Hematopoietic multipotent progenitor cell (in vitro differentiated cells): ENCODE measurements around the gene FBXW10. TPM values are rescaled to one million over a fixed set of nuclear protein-coding genes. Genes with fewer than 3 reads are reported as not detected.
A peak's percentile ranks its signal among the peaks of the same experiment; 100 is the strongest.
"Not testable (repeated sequence)": the region's sequence is repeated elsewhere in the genome, so short reads cannot be mapped to it uniquely, and the experiment has no call there.

ENCODE experiments used
- DNase-seq, 3 donors: peaks; one replicate each; pipeline ENCODE4 v3.0.0-alpha.2; 2011 to 2015; ENCODE audit warnings: low read depth in 2 of 3, low spot score in 2 of 3
- total RNA-seq: library from RNA; depleted of rRNA; stranded (reverse); fragments of >200 nt; gene quantifications from one replicate; pipeline ENCODE4 v1.2.3, GENCODE V29; 2012

Gene FBXW10
- total RNA-seq = under 0.01 TPM

GRCh38 chr17:18743699-18744421 is at the start of gene FBXW10:
TSS of gene FBXW10 (plus strand) at chr17:18744054. CDS start at chr17:18744245, 191 bp downstream.
- DNase-seq = not testable (repeated sequence)

DNA sequence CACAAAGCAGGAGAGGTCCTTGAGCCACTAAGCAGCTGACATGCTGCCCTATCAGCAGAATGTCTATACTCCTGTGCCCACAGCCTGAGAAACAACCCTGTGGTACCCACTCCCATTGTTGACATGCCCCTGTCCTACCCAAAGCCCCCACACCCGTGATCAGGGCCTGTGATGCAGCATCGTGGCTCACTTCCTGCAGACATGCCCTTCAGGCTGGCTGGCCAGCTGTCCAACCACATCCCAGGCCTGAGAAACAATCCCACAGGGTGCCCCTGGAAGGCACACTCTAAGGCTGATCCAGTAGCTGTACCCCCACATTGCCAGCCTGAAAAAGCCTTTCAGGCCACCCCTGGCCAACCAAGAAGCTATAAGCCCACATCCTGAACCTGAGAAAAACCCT is 48.7 kb upstream of the FBXW10 start:
- not testable (repeated sequence) for DNase-seq

GRCh38 chr17:18698473-18699103 is 45.3 kb upstream of the FBXW10 start:
- not testable (repeated sequence) for DNase-seq

DNA sequence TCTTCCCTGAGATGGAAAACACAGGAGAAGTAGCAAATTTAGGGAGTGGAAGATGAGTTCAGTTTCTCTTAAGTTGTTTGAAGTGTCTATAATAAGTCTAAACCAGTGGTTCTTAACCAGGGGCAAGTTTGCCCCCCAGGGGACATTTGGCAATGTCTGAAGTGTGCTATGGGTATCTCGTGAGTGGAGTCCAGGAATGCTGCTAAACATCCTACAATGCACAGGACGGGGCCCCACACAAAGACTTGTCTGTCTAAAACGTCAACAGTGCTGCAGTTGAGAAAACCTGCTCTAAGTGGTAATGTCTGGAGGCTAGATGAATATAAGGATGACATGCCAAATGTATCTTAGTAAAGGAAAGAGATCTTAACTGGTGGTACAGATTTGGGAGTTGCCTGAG is 37.9 kb upstream of the FBXW10 start:
- not testable (repeated sequence) for DNase-seq

- DNase-seq = not testable (repeated sequence)
These were observed 35.6 kb upstream of the FBXW10 start for GRCh38 chr17:18708215-18708614.

GRCh38 chr17:18712354-18712999 is 31.4 kb upstream of the FBXW10 start:
- DNase-seq = peak in 2 of 3 donors; percentile 45 to 69

DNA sequence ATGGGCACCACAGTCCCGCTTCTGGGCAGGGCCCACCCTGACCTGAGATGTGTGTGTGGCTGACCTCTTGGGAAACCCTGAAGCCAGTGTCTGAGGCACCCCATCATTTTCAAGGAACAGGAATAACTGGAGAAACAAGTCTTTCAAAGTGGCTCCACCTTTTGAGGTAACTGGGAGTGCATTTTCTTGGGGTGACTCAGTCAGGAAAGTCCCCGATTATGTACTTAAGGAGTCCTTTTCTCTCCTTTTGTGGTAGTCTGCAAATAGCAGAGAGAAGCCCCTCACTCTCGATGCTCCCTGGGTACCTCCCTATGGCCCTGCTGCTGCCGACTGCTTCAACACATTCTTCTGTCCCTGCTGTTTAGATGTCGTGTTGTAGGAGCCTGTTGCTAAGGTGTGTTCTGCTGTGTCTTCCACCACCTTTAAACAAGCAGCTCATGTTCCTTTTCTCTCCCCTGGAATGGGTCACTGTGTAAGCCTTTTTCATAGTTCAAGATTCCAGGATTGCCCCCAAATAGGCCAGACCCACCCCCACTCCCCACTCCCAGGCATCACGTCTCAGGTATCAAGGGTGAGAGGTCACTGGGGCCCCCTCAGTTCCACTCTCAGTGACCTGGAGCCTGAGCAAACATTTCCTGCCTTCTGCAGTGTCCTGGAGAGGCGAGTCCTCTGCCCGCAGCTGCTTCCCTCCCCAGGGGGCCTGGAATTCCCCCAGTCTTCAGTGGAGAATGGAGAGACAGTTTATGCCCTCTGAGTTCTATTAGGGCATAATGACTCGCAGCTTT is 25.0 kb upstream of the FBXW10 start:
- not testable (repeated sequence) for DNase-seq

- DNase-seq = not testable (repeated sequence)
These were observed 24.3 kb upstream of the FBXW10 start for GRCh38 chr17:18719428-18720110.

DNA sequence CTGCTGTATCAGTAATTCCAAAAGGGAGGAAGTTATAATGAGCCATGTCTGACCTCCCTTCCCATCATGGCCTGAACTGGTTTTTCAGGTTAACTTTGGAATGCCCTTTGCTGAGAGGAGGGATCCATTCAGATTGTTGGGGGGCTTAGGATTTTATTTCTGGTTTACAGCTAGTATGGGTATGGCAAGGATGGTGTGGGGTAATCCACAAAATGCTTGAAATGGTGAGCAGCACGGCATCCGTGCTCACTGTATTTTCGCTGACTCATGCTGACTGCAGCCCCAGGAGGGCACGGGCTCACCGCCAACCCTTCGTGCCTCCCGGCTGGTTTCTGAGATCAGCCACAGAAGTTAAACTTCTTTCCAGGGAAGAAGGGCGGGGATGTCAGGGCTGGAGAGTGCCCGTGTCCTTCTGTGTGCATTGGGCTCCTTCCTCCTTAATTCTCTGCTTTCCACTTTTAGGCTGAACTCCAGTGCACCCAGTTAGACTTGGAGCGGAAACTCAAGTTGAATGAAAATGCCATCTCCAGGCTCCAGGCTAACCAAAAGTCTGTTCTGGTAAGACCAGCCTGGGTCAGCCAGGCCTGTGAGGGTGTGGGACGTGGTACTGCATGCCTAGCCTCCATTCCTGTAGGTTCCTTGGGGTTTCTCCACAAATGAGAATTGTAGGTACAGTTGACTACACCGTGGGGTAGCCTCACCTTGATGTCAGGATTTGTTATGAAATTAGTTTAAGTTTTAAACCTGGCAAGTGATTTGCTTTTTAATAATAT is 21.9 kb upstream of the FBXW10 start:
- not testable (repeated sequence) for DNase-seq

DNA sequence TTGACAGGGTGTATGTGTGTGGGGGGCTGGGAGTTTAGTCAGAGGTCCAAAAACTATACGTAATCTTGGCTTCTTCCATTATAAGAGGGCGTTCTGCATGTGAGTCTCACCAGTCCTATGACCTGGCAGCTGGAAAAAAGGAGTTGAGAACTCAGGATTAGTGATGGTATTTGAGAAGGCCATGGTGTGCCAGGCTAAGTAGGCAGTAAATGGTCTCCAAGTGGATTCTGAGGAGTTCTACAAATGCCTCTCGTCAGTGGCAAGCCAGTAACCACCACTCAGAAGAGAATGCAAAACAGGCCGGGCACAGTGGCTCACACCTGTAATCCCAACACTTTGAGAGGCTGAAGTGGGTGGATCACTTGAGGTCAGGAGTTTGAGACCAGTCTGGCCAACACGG is 21.2 kb upstream of the FBXW10 start:
- DNase-seq = not testable (repeated sequence)

- not testable (repeated sequence) for DNase-seq
These were observed 20.3 kb upstream of the FBXW10 start for GRCh38 chr17:18723509-18723908.

- not testable (repeated sequence) for DNase-seq
These were observed 11.4 kb upstream of the FBXW10 start for GRCh38 chr17:18732438-18732837.

DNA sequence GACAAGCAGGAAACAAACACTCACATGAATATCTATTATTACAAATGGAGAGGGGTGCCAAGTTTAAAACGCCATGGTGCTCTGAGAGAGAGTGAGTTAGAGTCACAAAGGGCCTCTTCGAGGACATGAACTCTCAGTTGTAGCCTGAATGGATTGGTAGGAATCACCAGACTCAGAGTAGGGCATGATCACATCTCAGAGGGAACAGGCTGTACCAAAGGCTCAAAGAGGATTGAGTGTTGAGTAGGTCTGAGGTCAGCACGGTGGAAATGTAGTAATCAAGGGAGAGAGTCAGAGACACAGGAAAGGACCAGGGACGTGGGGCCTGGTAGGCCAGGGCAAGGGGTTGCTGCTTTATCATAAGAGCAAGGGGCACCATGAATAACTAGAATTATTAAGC is 10.5 kb upstream of the FBXW10 start:
- DNase-seq = not testable (repeated sequence)

DNA sequence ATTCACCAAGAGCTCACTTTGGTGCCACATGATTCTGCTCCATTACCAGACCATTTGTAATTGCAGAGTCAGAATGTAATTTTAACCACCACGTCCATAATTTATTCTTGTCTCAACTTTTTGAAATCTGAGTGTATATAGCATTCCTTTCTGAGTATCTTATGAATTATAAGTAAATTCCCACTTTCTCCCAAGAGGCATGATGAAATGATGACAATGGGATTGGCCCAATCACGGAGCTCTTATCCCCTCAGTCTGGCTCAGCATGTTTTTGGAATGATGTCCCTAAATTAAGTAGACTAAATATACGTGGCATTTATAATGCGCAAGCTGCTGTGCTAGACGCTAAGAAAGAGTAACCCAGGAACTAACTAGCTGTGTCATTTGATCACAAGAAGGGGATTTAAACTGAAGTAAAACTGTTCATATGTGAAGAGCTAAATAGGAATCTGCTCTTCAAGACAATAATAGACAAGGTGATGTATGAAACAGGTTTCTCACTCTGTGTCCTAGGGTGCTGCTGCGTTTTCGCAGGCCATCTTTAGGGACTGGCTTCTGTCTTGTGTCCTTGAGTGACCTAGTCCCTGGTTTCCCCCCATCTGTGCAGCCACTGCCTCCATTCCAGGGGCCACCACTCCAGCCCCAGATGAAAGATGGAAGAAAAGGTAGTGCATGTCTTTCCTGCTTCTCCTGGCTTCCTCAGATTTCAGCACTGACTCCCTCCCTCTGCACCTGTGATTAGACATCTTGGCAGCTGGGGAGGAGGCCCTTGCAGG is 4.0 kb upstream of the FBXW10 start:
- DNase-seq = not testable (repeated sequence)

- not testable (repeated sequence) for DNase-seq
These were observed 2.6 kb upstream of the FBXW10 start for GRCh38 chr17:18741228-18741627.

- DNase-seq = not testable (repeated sequence)
These were observed 872 bp downstream of the FBXW10 start for GRCh38 chr17:18744726-18745125.

GRCh38 chr17:18746551-18746950 is 2.7 kb downstream of the FBXW10 start:
- not testable (repeated sequence) for DNase-seq

GRCh38 chr17:18747501-18747900 is 3.6 kb downstream of the FBXW10 start:
- DNase-seq = not testable (repeated sequence)

DNA sequence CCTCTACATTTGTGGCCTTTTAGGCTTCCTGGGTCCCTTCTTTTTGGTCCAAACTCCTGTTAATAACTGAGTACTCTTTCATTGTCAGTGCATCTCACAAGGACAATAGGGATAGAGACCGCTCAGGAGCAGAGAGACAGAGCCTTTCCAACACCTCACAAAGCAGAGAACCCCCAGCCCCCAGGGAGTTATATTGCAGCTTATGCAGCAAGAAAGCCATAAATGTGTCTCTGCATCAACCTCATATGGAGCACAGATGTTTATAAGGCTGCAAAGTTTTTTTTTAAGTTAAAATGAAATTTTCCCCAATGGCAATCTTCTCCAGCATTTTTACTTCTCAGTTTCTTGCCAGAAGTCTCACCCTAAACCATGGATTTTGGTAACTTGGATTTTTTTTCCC is 6.4 kb downstream of the FBXW10 start:
- DNase-seq = not testable (repeated sequence)
